Stimulated activated CD8-positive, alpha-beta memory T cell treated with anti-CD3 and anti-CD28 coated beads, Interleukin-7, amount 100 ng/mL, for 24 hours (primary cell): Measurements from ENCODE around the gene CORO2B.

Experiments used
- DNase-seq: peaks from one replicate; pipeline ENCODE4 v3.0.0-alpha.2; 2020; ENCODE audit warnings: low read depth

The CORO2B gene, protein sequence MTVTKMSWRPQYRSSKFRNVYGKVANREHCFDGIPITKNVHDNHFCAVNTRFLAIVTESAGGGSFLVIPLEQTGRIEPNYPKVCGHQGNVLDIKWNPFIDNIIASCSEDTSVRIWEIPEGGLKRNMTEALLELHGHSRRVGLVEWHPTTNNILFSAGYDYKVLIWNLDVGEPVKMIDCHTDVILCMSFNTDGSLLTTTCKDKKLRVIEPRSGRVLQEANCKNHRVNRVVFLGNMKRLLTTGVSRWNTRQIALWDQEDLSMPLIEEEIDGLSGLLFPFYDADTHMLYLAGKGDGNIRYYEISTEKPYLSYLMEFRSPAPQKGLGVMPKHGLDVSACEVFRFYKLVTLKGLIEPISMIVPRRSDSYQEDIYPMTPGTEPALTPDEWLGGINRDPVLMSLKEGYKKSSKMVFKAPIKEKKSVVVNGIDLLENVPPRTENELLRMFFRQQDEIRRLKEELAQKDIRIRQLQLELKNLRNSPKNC

GRCh38 chr15:68578980-68579935 lies at the start of gene CORO2B:
CORO2B (plus strand) TSS chr15:68578993; CDS start chr15:68579263, 270 bp downstream.
- no peak for DNase-seq

DNA sequence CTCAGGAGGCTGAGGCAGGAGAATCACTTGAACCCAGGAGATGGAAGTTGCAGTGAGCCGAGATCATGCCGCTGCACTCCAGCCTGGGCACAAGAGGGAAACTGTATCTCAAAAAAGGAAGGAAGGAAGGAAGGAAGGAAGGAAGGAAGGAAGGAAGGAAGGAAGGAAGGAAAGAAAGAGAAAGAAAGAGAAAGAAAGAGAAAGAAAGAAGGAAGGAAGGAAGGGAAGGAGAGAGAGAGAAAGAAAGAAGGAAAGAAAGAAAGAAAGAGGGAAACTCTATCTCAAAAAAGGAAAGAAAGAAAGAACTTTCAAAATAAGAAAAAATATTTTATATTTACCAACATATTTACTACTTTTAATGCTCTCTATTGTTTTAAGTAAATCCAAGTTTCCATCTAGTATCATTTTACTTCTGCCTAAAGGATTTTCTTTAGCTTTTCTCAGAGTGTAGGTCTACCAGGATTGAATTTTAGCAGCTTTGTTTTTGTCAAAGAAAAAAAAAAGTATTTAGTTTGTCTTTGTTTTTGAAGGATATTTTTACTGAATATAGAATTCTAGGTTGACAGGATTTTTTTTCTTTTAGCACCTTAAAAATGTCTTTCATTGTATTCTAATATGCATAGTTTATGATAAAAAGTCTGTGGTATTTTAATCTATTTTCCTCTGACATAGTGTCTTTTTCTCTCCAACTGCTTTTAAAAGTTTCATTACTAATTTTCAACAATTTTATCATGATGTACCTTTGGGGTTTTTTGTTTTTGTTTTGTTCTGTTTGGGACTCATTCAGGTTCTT lies 47.2 kb upstream of the CORO2B start:
- DNase-seq = no peak

DNA sequence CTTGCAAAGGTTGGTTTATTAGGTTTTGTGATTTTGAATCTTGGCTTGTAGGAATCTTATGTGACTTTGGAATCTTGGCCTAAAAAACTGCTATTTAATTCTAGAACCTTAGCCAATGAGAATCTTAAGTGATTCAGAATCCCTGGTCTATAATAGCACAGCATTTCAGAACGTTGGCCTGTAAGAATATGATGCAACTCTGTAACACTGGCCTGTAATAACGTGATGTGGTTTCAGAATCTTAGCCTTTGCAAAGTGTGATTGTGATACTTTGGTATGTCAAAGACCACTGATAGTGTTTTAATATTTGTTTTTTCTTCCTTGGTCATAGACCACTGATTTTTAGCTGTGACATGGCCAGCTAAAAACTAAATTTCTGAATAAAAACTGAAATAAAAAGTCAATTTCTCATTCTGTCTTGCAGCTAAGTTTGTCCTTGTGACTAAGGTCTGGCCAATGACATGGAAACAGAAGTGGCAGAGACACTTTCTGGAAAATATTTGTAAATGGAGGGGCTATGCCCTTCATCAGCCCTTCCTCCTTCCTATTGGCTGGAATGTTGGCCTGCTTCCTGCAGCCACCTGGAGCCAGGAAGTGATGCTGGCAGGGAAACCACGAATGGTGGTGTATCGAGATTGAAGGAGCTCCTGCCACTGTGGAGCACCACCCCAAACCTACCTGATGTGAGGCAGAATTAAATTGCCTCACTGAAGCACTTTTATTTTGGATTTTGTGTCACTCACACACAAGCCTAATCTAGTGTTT lies 42.3 kb upstream of the CORO2B start:
- no peak for DNase-seq

GRCh38 chr15:68537097-68537496 lies 41.7 kb upstream of the CORO2B start:
- no peak for DNase-seq

DNA sequence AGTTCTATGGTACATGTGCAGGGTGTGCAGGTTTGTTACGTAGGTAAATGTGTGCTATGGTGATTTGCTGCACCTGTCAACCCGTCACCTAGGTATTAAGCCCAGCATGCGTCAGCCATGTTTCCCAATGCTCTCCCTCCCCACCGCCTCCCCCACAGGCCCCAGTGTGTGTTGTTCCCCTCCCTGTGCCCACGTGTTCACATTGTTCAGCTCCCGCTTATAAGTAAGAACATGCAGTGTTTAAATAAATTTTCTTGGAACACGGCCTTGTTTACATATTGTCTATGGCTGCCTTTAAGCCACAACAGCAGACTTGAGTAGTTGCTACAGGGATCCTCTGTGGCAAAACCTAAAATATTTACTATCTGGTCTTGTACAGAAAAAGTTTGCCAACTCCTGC lies 41.3 kb upstream of the CORO2B start:
- no peak for DNase-seq

- DNase-seq = no peak
Measured at GRCh38 chr15:68538311-68538710, 40.5 kb upstream of the CORO2B start.

DNA sequence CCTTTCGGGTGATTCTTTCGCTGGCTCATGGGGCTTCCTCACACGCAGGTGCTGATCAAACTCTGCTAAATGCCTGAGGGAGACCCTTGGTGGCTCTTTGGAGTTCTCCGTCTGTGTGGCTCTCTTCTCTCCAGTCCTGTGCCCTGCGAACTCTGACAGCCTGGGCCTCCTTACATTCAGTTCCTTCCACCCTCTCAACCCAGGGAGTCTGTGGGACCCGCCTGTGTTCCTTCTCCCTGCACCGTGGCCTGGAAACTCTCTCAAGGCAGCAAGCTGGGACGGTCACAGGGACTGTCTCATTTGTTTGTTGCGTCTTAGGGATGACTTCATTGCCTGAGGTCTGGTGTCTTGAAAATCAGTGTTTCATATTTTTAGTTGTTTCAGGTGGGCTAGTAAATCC lies 37.0 kb upstream of the CORO2B start:
- no peak for DNase-seq

DNA sequence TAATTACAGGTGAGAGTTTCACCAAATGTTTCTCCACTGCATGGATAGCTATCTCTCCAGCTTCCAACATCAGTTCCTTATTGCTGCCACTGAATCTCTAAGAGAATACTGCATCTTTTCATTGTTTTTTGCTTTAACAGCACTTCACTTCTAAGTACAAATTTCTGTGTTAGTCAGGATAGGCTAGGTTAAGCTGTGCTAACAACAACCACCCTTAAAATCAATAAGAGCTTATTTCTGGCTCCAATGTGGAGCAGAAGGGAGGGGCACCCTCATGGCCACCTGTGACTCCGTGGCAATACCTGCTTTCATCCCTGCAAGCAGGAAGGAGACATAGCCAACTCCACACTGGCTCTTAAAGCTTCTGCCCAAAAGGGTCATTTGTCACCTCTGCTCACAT lies 36.4 kb upstream of the CORO2B start:
- DNase-seq = no peak

- no peak for DNase-seq
Measured at GRCh38 chr15:68542771-68543164, 36.0 kb upstream of the CORO2B start.

GRCh38 chr15:68543165-68544008 lies 35.4 kb upstream of the CORO2B start:
- no peak for DNase-seq

GRCh38 chr15:68546318-68546717 lies 32.5 kb upstream of the CORO2B start:
- DNase-seq = no peak

DNA sequence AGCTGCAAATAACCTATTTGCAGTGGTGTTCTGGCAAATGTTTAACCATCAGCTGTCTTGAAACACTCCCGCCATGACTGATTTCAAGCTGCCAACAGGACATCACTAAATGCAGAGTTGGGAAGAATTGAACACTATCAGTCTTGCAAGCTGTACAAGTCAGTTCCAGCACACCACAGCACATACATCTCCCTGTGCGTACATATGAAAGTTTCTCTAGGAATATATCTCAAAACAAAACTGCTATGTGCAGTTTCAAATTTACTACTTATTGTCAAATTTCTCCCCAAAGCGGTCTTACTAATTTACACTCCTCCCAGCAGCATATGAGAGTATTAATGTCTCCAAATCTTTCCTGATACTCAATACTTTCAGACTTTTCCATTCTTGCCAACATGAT lies 30.4 kb upstream of the CORO2B start:
- DNase-seq = no peak

DNA sequence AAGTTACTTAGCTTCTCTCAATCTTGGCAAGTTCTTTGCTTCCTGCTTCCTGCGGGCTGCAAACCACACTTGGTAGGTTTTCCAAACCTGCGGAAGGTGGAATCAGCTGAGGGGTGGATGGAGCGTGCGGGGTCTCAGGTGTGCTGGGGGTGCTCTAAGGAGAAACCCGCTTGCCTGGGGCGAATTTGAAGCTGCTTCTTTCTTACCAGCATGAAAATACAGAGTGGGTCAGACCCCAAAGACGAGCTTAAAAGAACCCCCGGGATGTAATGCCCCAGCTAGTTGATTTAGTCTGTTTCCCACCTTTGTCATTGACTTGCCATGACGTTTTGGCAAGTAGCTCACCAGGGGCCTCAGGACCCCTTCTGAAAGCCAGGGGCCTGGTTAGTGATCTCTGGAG lies 28.8 kb upstream of the CORO2B start:
- no peak for DNase-seq

GRCh38 chr15:68550498-68551295 lies 28.1 kb upstream of the CORO2B start:
- DNase-seq = peak; percentile 72

- DNase-seq = no peak
Measured at GRCh38 chr15:68551296-68551635, 27.5 kb upstream of the CORO2B start.

GRCh38 chr15:68552344-68552743 lies 26.4 kb upstream of the CORO2B start:
- no peak for DNase-seq

- no peak for DNase-seq
Measured at GRCh38 chr15:68552773-68553172, 26.0 kb upstream of the CORO2B start.

GRCh38 chr15:68553314-68553993 lies 25.3 kb upstream of the CORO2B start:
- DNase-seq = no peak
